Endothelial cell of umbilical vein (primary cell): Measurements from ENCODE around the gene CILP2.

ENCODE experiments used
- POLR2AphosphoS5 ChIP-seq: IDR thresholded peaks from 2 replicates; pipeline ENCODE4 v1.6.1; 2012; ENCODE audit warnings: low read depth, mild to moderate bottlenecking, control low read depth, low read length, moderate library complexity; ENCODE audit not compliant: insufficient read depth
- TF ChIP-seq, protein P1 (sequence below), 2 donors: IDR thresholded peaks; 1 replicate in 1 of 2; 2 replicates in 1 of 2; pipeline ENCODE4 v1.5.1; 2011; ENCODE audit warnings: low read length in 2 of 2, mild to moderate bottlenecking in 2 of 2, moderate library complexity in 2 of 2, control low read depth in 1 of 2, inconsistent platforms in 1 of 2, low read depth in 1 of 2; ENCODE audit not compliant: insufficient read depth in 1 of 2; ENCODE audit errors: extremely low read depth in 1 of 2
- TF ChIP-seq, protein P2 (sequence below): IDR thresholded peaks from 2 replicates; pipeline ENCODE4 v1.6.1; 2011; ENCODE audit not compliant: insufficient read depth, insufficient read length

DNA sequence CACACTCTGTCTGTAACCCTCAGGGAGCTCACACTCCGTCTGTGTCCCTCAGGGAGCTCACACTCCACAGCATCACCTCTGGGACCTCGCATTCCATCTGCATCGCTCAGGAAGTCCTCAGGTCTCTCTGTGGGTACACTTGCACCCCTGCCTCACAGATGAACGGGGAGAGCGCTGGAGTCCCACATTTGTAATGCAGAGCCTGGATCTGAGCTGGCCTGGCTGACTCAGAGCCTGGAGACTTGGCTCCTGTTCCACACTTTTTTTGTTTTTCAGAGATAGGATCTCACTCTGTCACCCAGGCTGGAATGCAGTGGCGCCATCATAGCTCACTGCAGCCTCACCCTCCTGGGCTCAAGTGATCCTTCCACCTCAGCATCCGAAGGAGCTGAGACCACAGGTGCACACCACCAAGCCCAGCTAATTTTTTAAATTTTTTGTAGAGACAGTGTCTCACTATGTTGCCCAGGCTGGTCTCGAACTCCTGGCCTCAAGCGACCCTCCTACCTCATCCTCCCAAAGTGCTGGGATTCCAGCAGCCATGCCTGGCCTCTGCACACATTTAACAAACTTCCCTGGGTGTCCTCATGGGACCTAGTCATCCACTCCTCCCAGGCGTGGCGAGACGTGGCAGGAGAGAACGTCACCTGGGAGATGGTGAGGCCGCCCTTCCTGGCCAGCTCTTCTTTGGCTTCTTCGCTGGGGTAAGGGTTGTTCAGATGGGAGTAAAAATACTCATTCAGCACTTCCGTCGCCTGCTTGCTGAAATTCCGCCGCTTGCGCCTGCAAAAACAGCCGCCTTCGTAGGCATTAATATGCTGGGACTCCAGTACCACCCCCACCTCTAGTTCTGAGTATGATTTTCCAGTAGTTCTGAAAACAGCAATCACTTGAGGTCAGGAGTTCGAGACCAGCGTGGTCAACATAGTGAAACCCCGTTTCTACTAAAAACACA lies 31.0 kb downstream of the CILP2 start:
- TF ChIP-seq, protein P1, sequence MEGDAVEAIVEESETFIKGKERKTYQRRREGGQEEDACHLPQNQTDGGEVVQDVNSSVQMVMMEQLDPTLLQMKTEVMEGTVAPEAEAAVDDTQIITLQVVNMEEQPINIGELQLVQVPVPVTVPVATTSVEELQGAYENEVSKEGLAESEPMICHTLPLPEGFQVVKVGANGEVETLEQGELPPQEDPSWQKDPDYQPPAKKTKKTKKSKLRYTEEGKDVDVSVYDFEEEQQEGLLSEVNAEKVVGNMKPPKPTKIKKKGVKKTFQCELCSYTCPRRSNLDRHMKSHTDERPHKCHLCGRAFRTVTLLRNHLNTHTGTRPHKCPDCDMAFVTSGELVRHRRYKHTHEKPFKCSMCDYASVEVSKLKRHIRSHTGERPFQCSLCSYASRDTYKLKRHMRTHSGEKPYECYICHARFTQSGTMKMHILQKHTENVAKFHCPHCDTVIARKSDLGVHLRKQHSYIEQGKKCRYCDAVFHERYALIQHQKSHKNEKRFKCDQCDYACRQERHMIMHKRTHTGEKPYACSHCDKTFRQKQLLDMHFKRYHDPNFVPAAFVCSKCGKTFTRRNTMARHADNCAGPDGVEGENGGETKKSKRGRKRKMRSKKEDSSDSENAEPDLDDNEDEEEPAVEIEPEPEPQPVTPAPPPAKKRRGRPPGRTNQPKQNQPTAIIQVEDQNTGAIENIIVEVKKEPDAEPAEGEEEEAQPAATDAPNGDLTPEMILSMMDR (IDR thresholded peaks at IDR 0.05; ENCODE audit: extremely low read depth in 1 of 2, insufficient read depth in 1 of 2, low read depth in 1 of 2, low read length in 2 of 2) = no peak
- TF ChIP-seq, protein P2, sequence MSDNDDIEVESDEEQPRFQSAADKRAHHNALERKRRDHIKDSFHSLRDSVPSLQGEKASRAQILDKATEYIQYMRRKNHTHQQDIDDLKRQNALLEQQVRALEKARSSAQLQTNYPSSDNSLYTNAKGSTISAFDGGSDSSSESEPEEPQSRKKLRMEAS = no peak
- TF ChIP-seq POLR2AphosphoS5 = no peak
